ENCODE results near the gene KIF16B. TPM values are rescaled to one million over a fixed set of nuclear protein-coding genes. Genes with fewer than 3 reads are reported as not detected.

KIF16B gene
- total and polyA plus RNA-seq, 2 of the 13 experiments (the other 11 are each of a cell fraction or from before 2014, with no cell fraction given), result 6.9 to 18.0 TPM

- no peak for TF ChIP-seq ZNF513 (CRISPR knock-in tag; conservative IDR thresholded peaks at IDR 0.05)
- TF ChIP-seq SALL2 (CRISPR knock-in tag; IDR thresholded peaks at IDR 0.05), result no peak
- TF ChIP-seq CEBPG (CRISPR knock-in tag; IDR thresholded peaks at IDR 0.05), result no peak
- TF ChIP-seq, protein P1, sequence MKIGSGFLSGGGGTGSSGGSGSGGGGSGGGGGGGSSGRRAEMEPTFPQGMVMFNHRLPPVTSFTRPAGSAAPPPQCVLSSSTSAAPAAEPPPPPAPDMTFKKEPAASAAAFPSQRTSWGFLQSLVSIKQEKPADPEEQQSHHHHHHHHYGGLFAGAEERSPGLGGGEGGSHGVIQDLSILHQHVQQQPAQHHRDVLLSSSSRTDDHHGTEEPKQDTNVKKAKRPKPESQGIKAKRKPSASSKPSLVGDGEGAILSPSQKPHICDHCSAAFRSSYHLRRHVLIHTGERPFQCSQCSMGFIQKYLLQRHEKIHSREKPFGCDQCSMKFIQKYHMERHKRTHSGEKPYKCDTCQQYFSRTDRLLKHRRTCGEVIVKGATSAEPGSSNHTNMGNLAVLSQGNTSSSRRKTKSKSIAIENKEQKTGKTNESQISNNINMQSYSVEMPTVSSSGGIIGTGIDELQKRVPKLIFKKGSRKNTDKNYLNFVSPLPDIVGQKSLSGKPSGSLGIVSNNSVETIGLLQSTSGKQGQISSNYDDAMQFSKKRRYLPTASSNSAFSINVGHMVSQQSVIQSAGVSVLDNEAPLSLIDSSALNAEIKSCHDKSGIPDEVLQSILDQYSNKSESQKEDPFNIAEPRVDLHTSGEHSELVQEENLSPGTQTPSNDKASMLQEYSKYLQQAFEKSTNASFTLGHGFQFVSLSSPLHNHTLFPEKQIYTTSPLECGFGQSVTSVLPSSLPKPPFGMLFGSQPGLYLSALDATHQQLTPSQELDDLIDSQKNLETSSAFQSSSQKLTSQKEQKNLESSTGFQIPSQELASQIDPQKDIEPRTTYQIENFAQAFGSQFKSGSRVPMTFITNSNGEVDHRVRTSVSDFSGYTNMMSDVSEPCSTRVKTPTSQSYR (CRISPR knock-in tag; IDR thresholded peaks at IDR 0.05; ENCODE audit: borderline replicate concordance), result peak; percentile 49; the same call in 1 of the 2 replicates
- TF ChIP-seq ZSCAN20 (CRISPR knock-in tag; IDR thresholded peaks at IDR 0.05; ENCODE audit: borderline replicate concordance), result 0 out of 2 replicates have a peak, but pooled peaks have one; percentile 32
- TF ChIP-seq ISX (CRISPR knock-in tag; conservative IDR thresholded peaks at IDR 0.05), result no peak
- TF ChIP-seq KDM6A (CRISPR knock-in tag; IDR thresholded peaks at IDR 0.05; ENCODE audit: low read depth), result peak; percentile 60
- TF ChIP-seq ZNF335 (CRISPR knock-in tag; IDR thresholded peaks at IDR 0.05), result no peak
- no peak for TF ChIP-seq TRIM24 (CRISPR knock-in tag; IDR thresholded peaks at IDR 0.05)
- no peak for TF ChIP-seq XRCC5 (optimal IDR thresholded peaks at IDR 0.05; ENCODE audit: low read length)
- TF ChIP-seq SMAD1 (CRISPR knock-in tag; IDR thresholded peaks at IDR 0.05; ENCODE audit: borderline replicate concordance, low read depth), result no peak
- TF ChIP-seq ZNF782 (CRISPR knock-in tag; IDR thresholded peaks at IDR 0.05; ENCODE audit: borderline replicate concordance), result no peak
- no peak for TF ChIP-seq ZNF709 (CRISPR knock-in tag; IDR thresholded peaks at IDR 0.05)
- TF ChIP-seq ZNF503 (CRISPR knock-in tag; IDR thresholded peaks at IDR 0.05), result 0 out of 2 replicates have a peak, but pooled peaks have one; percentile 24
- peak; percentile 56 for TF ChIP-seq HNF4G (IDR thresholded peaks at IDR 0.05; ENCODE audit: borderline replicate concordance, low read depth, low read length)
- TF ChIP-seq HNF4G (CRISPR knock-in tag; IDR thresholded peaks at IDR 0.05; ENCODE audit: borderline replicate concordance, low read depth), result no peak
- TF ChIP-seq ZNF614 (CRISPR knock-in tag; IDR thresholded peaks at IDR 0.05; ENCODE audit: borderline replicate concordance), result no peak
- TF ChIP-seq PAXIP1 (CRISPR knock-in tag; conservative IDR thresholded peaks at IDR 0.05), result peak; percentile 72
- no peak for TF ChIP-seq ZNF788 (CRISPR knock-in tag; IDR thresholded peaks at IDR 0.05; ENCODE audit: borderline replicate concordance)
Observed at GRCh38 chr20:16607364-16608276, 34.4 kb upstream of the KIF16B start (continued).
